Spleen (tissue), 11 donors: ENCODE results near the gene TBC1D22A. TPM values are rescaled to one million over a fixed set of nuclear protein-coding genes. Genes with fewer than 3 reads are reported as not detected.
A peak's percentile ranks its signal among the peaks of the same experiment; 100 is the strongest.

Experiments used
- DNase-seq: peaks from one replicate; pipeline ENCODE4 v3.0.0-alpha.2; 2020
- H3K27ac ChIP-seq, 8 donors: fragments of 200-600 bp; sonication (generic) in 7 of 8; 1 replicate in 4 of 8; 2 replicates in 4 of 8; pipeline versions ENCODE4 v1.5.0 to v1.8.0; 2016 to 2021; ENCODE audit warnings: inconsistent platforms in 4 of 8, mild to moderate bottlenecking in 4 of 8, moderate library complexity in 1 of 8
- H3K27me3 ChIP-seq, 7 donors: fragments of 200-600 bp; sonication (generic) in 6 of 7; replicated peaks in 1 of 7; 1 replicate in 4 of 7; 2 replicates in 3 of 7; pipeline versions ENCODE4 v1.5.0 to v1.8.0; 2016 to 2021; ENCODE audit warnings: inconsistent platforms in 3 of 7, mild to moderate bottlenecking in 1 of 7
- H3K36me3 ChIP-seq, 6 donors: fragments of 200-600 bp; sonication (generic) in 5 of 6; 1 replicate in 4 of 6; 2 replicates in 2 of 6; pipeline versions ENCODE4 v1.5.0 to v1.8.0; 2016 to 2021; ENCODE audit warnings: inconsistent platforms in 2 of 6
- H3K4me1 ChIP-seq, 6 donors: fragments of 200-600 bp; sonication (generic) in 5 of 6; 1 replicate in 3 of 6; 2 replicates in 3 of 6; pipeline versions ENCODE4 v1.5.0 to v1.8.0; 2016 to 2021; ENCODE audit warnings: inconsistent platforms in 3 of 6
- H3K4me3 ChIP-seq, 8 donors: fragments of 200-600 bp; sonication (generic) in 7 of 8; 1 replicate in 4 of 8; 2 replicates in 4 of 8; pipeline versions ENCODE4 v1.5.0 to v1.8.0; 2016 to 2021; ENCODE audit warnings: inconsistent platforms in 4 of 8, mild to moderate bottlenecking in 4 of 8, moderate library complexity in 2 of 8
- H3K9me3 ChIP-seq, 8 donors: fragments of 200-600 bp; sonication (generic) in 7 of 8; 1 replicate in 4 of 8; 2 replicates in 4 of 8; pipeline versions ENCODE4 v1.5.0 to v1.8.0; 2016 to 2021; ENCODE audit warnings: inconsistent platforms in 4 of 8
- CTCF ChIP-seq, 11 experiments: fragments of 200-600 bp in 7 of 11; fragments of 450-650 bp in 4 of 11; sonication (generic) in 4 of 11; IDR thresholded peaks in 8 of 11; conservative IDR thresholded peaks in 3 of 11; 1 replicate in 7 of 11; 2 replicates in 4 of 11; pipeline versions ENCODE4 v1.4.0 to v1.8.0; 2016 to 2021; ENCODE audit warnings: antibody characterized with exemption in 11 of 11, inconsistent platforms in 4 of 11, mild to moderate bottlenecking in 1 of 11
- POLR2A ChIP-seq, 3 donors: fragments of 450-650 bp; IDR thresholded peaks; one replicate each; pipeline ENCODE4 v1.5.1; 2017; ENCODE audit warnings: antibody characterized with exemption in 3 of 3, mild to moderate bottlenecking in 1 of 3
- POLR2AphosphoS5 ChIP-seq, 3 donors: sonication (generic); formaldehyde crosslinking; IDR thresholded peaks; one replicate each; pipeline ENCODE4 v1.5.1; 2017; ENCODE audit warnings: antibody characterized with exemption in 3 of 3
- WGBS, 5 donors: extraction: QIAGEN DNeasy Blood & Tissue Kit in 3 of 5; methylation state at CpG; one replicate each; pipeline versions ENCODE4 v1.1.5 to v1.1.7; 2013 to 2018; 5-methylcytosine and 5-hydroxymethylcytosine counted together
- intact Hi-C: fragments of 100-400 bp; cut with DNase I; formaldehyde crosslinking; loops from one replicate; pipeline ENCODE4 v1.15.0; 2023; ENCODE audit warnings: low total_unique reads
- polyA plus RNA-seq, 3 donors: library from polyadenylated mRNA; stranded (reverse); fragments of 200-250 nt; gene quantifications; one replicate each; pipeline ENCODE4 v1.2.1, GENCODE V29; 2013
- total RNA-seq, 7 donors: library from RNA; depleted of rRNA in 3 of 7; stranded (reverse); fragments of >200 nt in 3 of 7; fragmentation: NEBNext Ultra II Directional in 4 of 7; extraction: Animal tissue kit (Norgen Biotek cat#: 25700) in 4 of 7; gene quantifications; one replicate each; pipeline versions ENCODE4 v1.1.0 to v1.2.1, GENCODE V29; 2016 to 2021
- donor health status: healthy with polysubstance abuse.
- donor health status: DM: no; HTN: no; CAD: no; lungs with moderate emphysema.
- donor health status: DM: no; HTN: no; CAD: no.
- donor health status: Bipolar disorder and iron deficiency.
- donor health status: healthy.
- donor health status: DM: no; HTN: no; CAD: no.
- donor health status: DM: yes; HTN: yes; CAD: no.

The TBC1D22A gene
- total and polyA plus RNA-seq, 10 donors: 17.2 to 66.9 (median 49.6) TPM

GRCh38 chr22:46942799-46943785 is 180.6 kb downstream of the TBC1D22A start:
- Histone ChIP-seq H3K4me3 (peak overlapping the region in 4 of 8 donors; percentile 4 to 36 (median 10)), H3K27ac (peak overlapping the region; percentile 58 to 88 (median 79)), H3K36me3 (peaks cover 0 to 46% (median 0%) of the 10 kb centered on the region in 6 donors), H3K9me3 (no peaks in the 10 kb centered on the region), H3K4me1 (peaks cover 0 to 51% (median 11%) of the 10 kb centered on the region in 6 donors), H3K27me3 (no peaks in the 10 kb centered on the region)
- WGBS, 5 donors: 38 to 52% (median 49%) methylated on average over 22 of the region's 22 CpGs
- intact Hi-C loops: no loop called here
- no peak for TF ChIP-seq POLR2A (IDR thresholded peaks at IDR 0.05)
- TF ChIP-seq POLR2AphosphoS5 (IDR thresholded peaks at IDR 0.05): peak in 2 of 3 donors; percentile 71 to 74
- peak; percentile 83 for DNase-seq

GRCh38 chr22:46945481-46945880 is 183.0 kb downstream of the TBC1D22A start:
- peaks cover 0 to 55% (median 3%) of the 10 kb centered on the region in 6 donors for H3K36me3 ChIP-seq
- no peak overlapping the region for H3K4me3 ChIP-seq
- H3K27ac ChIP-seq: no peak overlapping the region
- no peak for DNase-seq
- 86 to 92% (median 89%) methylated on average over 6 to 7 of the region's 7 CpGs for WGBS, 5 donors
- intact Hi-C loops: no loop called here
- H3K27me3 ChIP-seq: no peaks in the 10 kb centered on the region
- no peaks in the 10 kb centered on the region for H3K9me3 ChIP-seq
- H3K4me1 ChIP-seq: peaks cover 0 to 51% (median 11%) of the 10 kb centered on the region in 6 donors
- TF ChIP-seq POLR2AphosphoS5 (IDR thresholded peaks at IDR 0.05) (no peak), CTCF (IDR thresholded peaks at IDR 0.05 in 8 of 11, conservative IDR thresholded peaks at IDR 0.05 in 3 of 11) (no peak), POLR2A (IDR thresholded peaks at IDR 0.05) (no peak)

- no peak for DNase-seq
- Histone ChIP-seq H3K4me3 (no peak overlapping the region), H3K4me1 (peaks cover 0 to 51% (median 11%) of the 10 kb centered on the region in 6 donors), H3K27me3 (no peaks in the 10 kb centered on the region), H3K27ac (no peak overlapping the region), H3K9me3 (no peaks in the 10 kb centered on the region), H3K36me3 (peaks cover 0 to 63% (median 5%) of the 10 kb centered on the region in 6 donors)
- intact Hi-C loops: no loop called here
- TF ChIP-seq POLR2AphosphoS5 (IDR thresholded peaks at IDR 0.05): no peak
- no peak for TF ChIP-seq POLR2A (IDR thresholded peaks at IDR 0.05)
- no peak for TF ChIP-seq CTCF (IDR thresholded peaks at IDR 0.05 in 8 of 11, conservative IDR thresholded peaks at IDR 0.05 in 3 of 11)
- WGBS, 5 donors: 88 to 98% (median 92%) methylated on average over 4 to 7 of the region's 7 CpGs
Observed at GRCh38 chr22:46946383-46946962, 184.0 kb downstream of the TBC1D22A start.

- Histone ChIP-seq H3K4me3 (no peak overlapping the region), H3K27me3 (no peaks in the 10 kb centered on the region), H3K4me1 (peaks cover 0 to 45% (median 6%) of the 10 kb centered on the region in 6 donors), H3K9me3 (no peaks in the 10 kb centered on the region), H3K27ac (no peak overlapping the region), H3K36me3 (peaks cover 0 to 75% (median 7%) of the 10 kb centered on the region in 6 donors)
- WGBS, 5 donors: 85 to 92% (median 90%) methylated on average over 14 of the region's 14 CpGs
- TF ChIP-seq POLR2AphosphoS5 (IDR thresholded peaks at IDR 0.05) (no peak), CTCF (IDR thresholded peaks at IDR 0.05 in 8 of 11, conservative IDR thresholded peaks at IDR 0.05 in 3 of 11) (no peak), POLR2A (IDR thresholded peaks at IDR 0.05) (no peak)
- intact Hi-C loops: no loop called here
- DNase-seq: no peak
Observed at GRCh38 chr22:46947516-46948257, 185.2 kb downstream of the TBC1D22A start.
